Measurements from ENCODE around the gene ARHGAP40. TPM values are rescaled to one million over a fixed set of nuclear protein-coding genes. Genes with fewer than 3 reads are reported as not detected.

The ARHGAP40 gene
- total RNA-seq, result not detected
- polyA plus RNA-seq, result not detected
- total RNA-seq, result not detected

DNA sequence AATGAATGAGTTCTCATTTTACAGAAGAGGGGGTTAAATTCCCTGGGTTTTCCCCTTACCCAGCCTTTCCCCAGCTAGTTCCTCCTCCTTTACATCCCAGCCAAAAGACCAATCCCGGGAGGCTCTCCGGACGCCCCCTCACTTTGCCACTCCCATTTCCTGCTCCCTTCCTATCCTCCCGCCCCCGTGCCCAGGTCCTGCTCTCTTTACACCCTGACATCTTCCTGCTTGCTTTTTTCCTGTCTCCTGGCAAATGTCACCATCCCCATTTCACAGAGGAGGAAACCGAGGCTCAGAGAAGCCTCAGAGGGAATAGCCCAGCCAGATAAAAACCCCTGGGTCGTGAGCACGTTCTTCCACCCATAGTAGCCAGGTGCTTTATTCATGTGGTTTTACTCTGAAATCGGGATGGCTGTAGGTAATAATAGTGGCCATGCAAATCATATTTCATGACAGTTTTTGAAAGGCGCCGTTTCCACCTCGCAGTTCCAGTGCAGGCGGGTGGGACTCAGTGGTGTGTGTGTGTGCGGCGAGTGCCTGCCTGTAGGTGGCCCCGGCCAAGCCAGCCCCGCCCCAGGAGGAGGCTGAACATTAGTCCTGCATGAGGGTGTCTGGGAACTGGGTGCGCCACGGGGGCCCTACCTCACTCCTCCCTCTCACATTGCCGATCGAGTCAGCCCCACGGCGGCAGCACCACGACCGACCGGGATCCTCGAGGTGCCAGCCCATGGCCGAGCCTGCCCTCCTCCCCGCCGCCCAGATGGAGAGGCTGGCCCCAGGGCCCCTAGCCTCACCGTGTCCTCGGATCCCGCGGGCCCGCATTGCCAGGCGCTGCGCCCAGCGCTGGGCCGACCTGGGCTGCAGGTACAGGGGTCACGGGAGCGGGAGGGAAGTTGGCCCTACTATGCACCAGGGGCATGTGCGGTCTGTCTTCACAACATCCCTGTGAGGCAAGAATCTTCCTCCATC, at the start of gene ARHGAP40:
Gene ARHGAP40 (plus strand): TSS at position 594 of the 969 bp plus-strand sequence.
- Histone ChIP-seq H3K9me3 (ENCODE audit: control insufficient read depth in 2 of 3, low read length in 3 of 3) (no peaks in the 10 kb centered on the region), H3K4me3 (ENCODE audit: low read length) (no peak within 1 kb of the TSS), H3K27ac (ENCODE audit: low read depth, low read length) (no peak within 1 kb of the TSS), H3K36me3 (ENCODE audit: control insufficient read depth in 2 of 3, insufficient read depth in 3 of 3, low read length in 3 of 3) (no peaks in the 10 kb centered on the region), H3K27me3 (ENCODE audit: control insufficient read depth in 2 of 2, insufficient read depth in 2 of 2, low read length in 2 of 2) (no peaks in the 10 kb centered on the region), H3K4me1 (ENCODE audit: control insufficient read depth in 2 of 2, insufficient read depth in 2 of 2, low read length in 2 of 2) (no peaks in the 10 kb centered on the region)
- ChIA-PET CTCF (no interaction called here), POLR2A (no interaction called here)
- Mint-ChIP-seq H3K36me3 (no peaks in the 10 kb centered on the region), H3K27ac (no peak within 1 kb of the TSS), H3K27me3 (peaks cover 51 to 65% (median 63%) of the 10 kb centered on the region in 5 donors), H3K9me3 (no peaks in the 10 kb centered on the region), H3K4me1 (peaks cover 0 to 11% (median 6%) of the 10 kb centered on the region in 7 donors), H3K4me3 (peak within 1 kb of the TSS in 3 of 10 donors; percentile 9 to 63 (median 16))
- intact Hi-C loops (cut with micrococcal nuclease), result no loop called here
- ATAC-seq, result peak; percentile 47
- peak in 1 of 9 donors; percentile 25 for DNase-seq

GRCh38 chr20:38554986-38555385, 46.6 kb upstream of the ARHGAP40 start:
- Histone ChIP-seq H3K4me1 (ENCODE audit: control insufficient read depth in 2 of 2, insufficient read depth in 2 of 2, low read length in 2 of 2) (no peaks in the 10 kb centered on the region), H3K4me3 (ENCODE audit: low read length) (no peak overlapping the region), H3K27me3 (ENCODE audit: control insufficient read depth in 2 of 2, insufficient read depth in 2 of 2, low read length in 2 of 2) (no peaks in the 10 kb centered on the region), H3K36me3 (ENCODE audit: control insufficient read depth in 2 of 3, insufficient read depth in 3 of 3, low read length in 3 of 3) (peaks cover 11 to 84% (median 48%) of the 10 kb centered on the region in 3 experiments), H3K9me3 (ENCODE audit: control insufficient read depth in 2 of 3, low read length in 3 of 3) (no peaks in the 10 kb centered on the region), H3K27ac (ENCODE audit: low read depth, low read length) (no peak overlapping the region)
- H3K27ac Mint-ChIP-seq, result peak overlapping the region in 2 of 9 donors; percentile 8 to 22
- peaks cover 0 to 4% (median 0%) of the 10 kb centered on the region in 7 donors for H3K4me1 Mint-ChIP-seq
- H3K9me3 Mint-ChIP-seq, result no peaks in the 10 kb centered on the region
- peaks cover 20 to 45% (median 24%) of the 10 kb centered on the region in 5 donors for H3K36me3 Mint-ChIP-seq
- ChIA-PET POLR2A (interaction anchor here (0.9 kb wide), 1 partner anchor 121 kb away, joined by 3 read pairs; no protein-coding TSS in a partner anchor), CTCF (interaction anchor here (0.6 kb wide), 1 partner anchor 995 kb away, joined by 4 read pairs; no protein-coding TSS in a partner anchor)
- intact Hi-C loops (cut with micrococcal nuclease), result no loop called here
- H3K27me3 Mint-ChIP-seq, result no peaks in the 10 kb centered on the region
- DNase-seq (no peak), ATAC-seq (no peak)
- no peak overlapping the region for H3K4me3 Mint-ChIP-seq

DNA sequence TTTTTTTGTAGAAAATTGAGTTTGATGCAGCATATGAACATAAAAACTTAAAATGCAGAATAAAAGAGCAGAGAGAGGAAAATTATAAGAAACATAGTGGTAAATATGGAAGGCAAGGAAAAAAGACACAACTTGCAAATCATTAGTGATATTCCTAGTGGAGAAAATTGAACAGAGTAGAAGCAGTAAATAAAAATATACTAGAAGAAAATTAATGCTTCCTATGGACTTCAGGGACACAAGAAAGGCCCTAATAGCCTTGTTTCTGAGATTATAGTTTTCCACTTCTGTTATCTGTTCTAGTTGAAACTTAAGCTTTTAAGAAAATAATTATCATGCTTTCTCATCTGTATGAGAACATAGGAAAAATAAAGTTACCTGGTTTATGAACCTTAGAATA, 46.2 kb upstream of the ARHGAP40 start:
- no peaks in the 10 kb centered on the region for H3K27me3 Mint-ChIP-seq
- H3K27ac Mint-ChIP-seq, result peak overlapping the region in 2 of 9 donors; percentile 8 to 22
- Histone ChIP-seq H3K4me3 (ENCODE audit: low read length) (no peak overlapping the region), H3K36me3 (ENCODE audit: control insufficient read depth in 2 of 3, insufficient read depth in 3 of 3, low read length in 3 of 3) (peaks cover 11 to 86% (median 49%) of the 10 kb centered on the region in 3 experiments), H3K27me3 (ENCODE audit: control insufficient read depth in 2 of 2, insufficient read depth in 2 of 2, low read length in 2 of 2) (no peaks in the 10 kb centered on the region), H3K4me1 (ENCODE audit: control insufficient read depth in 2 of 2, insufficient read depth in 2 of 2, low read length in 2 of 2) (no peaks in the 10 kb centered on the region), H3K9me3 (ENCODE audit: control insufficient read depth in 2 of 3, low read length in 3 of 3) (no peaks in the 10 kb centered on the region), H3K27ac (ENCODE audit: low read depth, low read length) (no peak overlapping the region)
- H3K4me3 Mint-ChIP-seq, result no peak overlapping the region
- POLR2A ChIA-PET, result interaction anchor here (0.9 kb wide), 1 partner anchor 121 kb away, joined by 3 read pairs; no protein-coding TSS in a partner anchor
- peaks cover 0 to 4% (median 0%) of the 10 kb centered on the region in 7 donors for H3K4me1 Mint-ChIP-seq
- intact Hi-C loops (cut with micrococcal nuclease), result no loop called here
- H3K36me3 Mint-ChIP-seq, result peaks cover 17 to 42% (median 23%) of the 10 kb centered on the region in 5 donors
- ATAC-seq (no peak), DNase-seq (no peak)
- no peaks in the 10 kb centered on the region for H3K9me3 Mint-ChIP-seq
- CTCF ChIA-PET, result interaction anchor here (0.6 kb wide), 1 partner anchor 995 kb away, joined by 4 read pairs; no protein-coding TSS in a partner anchor

- Histone ChIP-seq H3K4me3 (ENCODE audit: low read length) (no peak overlapping the region), H3K9me3 (ENCODE audit: control insufficient read depth in 2 of 3, low read length in 3 of 3) (no peaks in the 10 kb centered on the region), H3K4me1 (ENCODE audit: control insufficient read depth in 2 of 2, insufficient read depth in 2 of 2, low read length in 2 of 2) (no peaks in the 10 kb centered on the region), H3K27ac (ENCODE audit: low read depth, low read length) (no peak overlapping the region), H3K27me3 (ENCODE audit: control insufficient read depth in 2 of 2, insufficient read depth in 2 of 2, low read length in 2 of 2) (no peaks in the 10 kb centered on the region), H3K36me3 (ENCODE audit: control insufficient read depth in 2 of 3, insufficient read depth in 3 of 3, low read length in 3 of 3) (peaks cover 11 to 70% (median 41%) of the 10 kb centered on the region in 3 experiments)
- ChIA-PET POLR2A (no interaction called here), CTCF (no interaction called here)
- Mint-ChIP-seq H3K4me1 (peaks cover 0 to 4% (median 0%) of the 10 kb centered on the region in 7 donors), H3K27ac (peak overlapping the region in 1 of 9 donors; percentile 33), H3K4me3 (no peak overlapping the region), H3K27me3 (no peaks in the 10 kb centered on the region), H3K9me3 (no peaks in the 10 kb centered on the region), H3K36me3 (peaks cover 18 to 38% (median 23%) of the 10 kb centered on the region in 5 donors)
- DNase-seq (no peak), ATAC-seq (no peak)
- intact Hi-C loops (cut with micrococcal nuclease), result no loop called here
Measured at GRCh38 chr20:38557174-38557573, 44.4 kb upstream of the ARHGAP40 start.

DNA sequence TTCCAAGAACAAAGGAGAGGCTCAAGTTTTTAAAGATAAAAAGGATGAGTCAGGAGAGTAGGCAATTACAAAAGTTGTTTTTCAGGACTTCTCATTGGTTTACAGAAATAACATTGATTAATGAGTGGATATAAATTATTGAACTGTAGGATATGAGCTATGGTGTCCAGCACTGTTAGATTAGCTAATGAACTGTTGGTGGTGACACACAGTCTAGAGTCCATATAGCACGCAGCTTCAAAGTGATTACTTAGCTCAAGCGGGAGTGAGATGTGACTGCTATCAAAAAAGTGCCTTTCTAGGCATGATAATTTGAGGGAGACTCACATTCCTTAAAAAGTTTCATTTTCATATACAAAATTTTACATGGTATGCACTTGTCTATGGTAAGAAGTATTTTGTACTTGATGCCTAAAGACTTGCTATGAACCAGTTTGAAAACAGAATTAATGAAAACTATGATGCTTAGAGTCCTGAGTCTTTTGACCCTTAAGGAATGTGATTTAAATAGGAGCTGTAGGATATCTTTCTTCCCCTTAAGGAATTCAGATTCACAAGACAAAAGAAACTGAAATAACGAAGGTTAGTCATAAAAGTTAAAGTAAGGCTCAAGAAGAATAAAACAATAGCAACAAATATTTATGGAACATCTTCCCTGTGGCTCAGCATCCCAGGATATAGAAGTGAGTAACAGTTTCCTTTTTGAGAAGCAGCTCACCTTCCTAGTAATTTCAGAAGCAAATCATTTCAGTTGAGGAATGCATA, 42.8 kb upstream of the ARHGAP40 start:
- DNase-seq (no peak), ATAC-seq (no peak)
- intact Hi-C loops (cut with micrococcal nuclease), result no loop called here
- peak overlapping the region in 1 of 9 donors; percentile 18 for H3K27ac Mint-ChIP-seq
- no peak overlapping the region for H3K4me3 ChIP-seq (ENCODE audit: low read length)
- H3K27ac ChIP-seq (ENCODE audit: low read depth, low read length), result no peak overlapping the region
- no peaks in the 10 kb centered on the region for H3K27me3 Mint-ChIP-seq
- H3K9me3 Mint-ChIP-seq, result no peaks in the 10 kb centered on the region
- no peaks in the 10 kb centered on the region for H3K27me3 ChIP-seq (ENCODE audit: control insufficient read depth in 2 of 2, insufficient read depth in 2 of 2, low read length in 2 of 2)
- CTCF ChIA-PET, result no interaction called here
- peaks cover 0 to 70% (median 37%) of the 10 kb centered on the region in 3 experiments for H3K36me3 ChIP-seq (ENCODE audit: control insufficient read depth in 2 of 3, insufficient read depth in 3 of 3, low read length in 3 of 3)
- H3K4me1 Mint-ChIP-seq, result peaks cover 0 to 4% (median 0%) of the 10 kb centered on the region in 7 donors
- peaks cover 19 to 40% (median 23%) of the 10 kb centered on the region in 5 donors for H3K36me3 Mint-ChIP-seq
- no peaks in the 10 kb centered on the region for H3K4me1 ChIP-seq (ENCODE audit: control insufficient read depth in 2 of 2, insufficient read depth in 2 of 2, low read length in 2 of 2)
- H3K9me3 ChIP-seq (ENCODE audit: control insufficient read depth in 2 of 3, low read length in 3 of 3), result no peaks in the 10 kb centered on the region
- no peak overlapping the region for H3K4me3 Mint-ChIP-seq
- POLR2A ChIA-PET, result no interaction called here

DNA sequence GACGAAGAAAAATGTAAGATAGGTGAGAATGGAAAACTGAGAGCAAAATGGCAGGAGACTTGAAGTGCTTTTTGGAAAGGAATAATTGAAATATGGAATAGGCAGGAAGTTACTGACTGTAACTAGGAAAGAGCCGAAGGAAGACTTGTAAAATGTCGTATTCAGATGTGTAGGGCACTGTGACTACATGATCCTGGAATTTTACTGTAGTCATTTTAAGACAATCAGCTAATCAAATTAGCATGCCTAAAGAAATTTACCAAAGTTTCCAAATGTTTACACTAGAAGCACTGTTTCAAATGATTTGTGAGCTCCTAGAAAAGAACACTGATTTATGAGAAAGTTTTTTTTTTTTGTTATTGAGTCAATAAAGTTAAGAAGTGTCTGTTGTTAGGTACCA, 41.8 kb upstream of the ARHGAP40 start:
- peaks cover 0 to 4% (median 0%) of the 10 kb centered on the region in 7 donors for H3K4me1 Mint-ChIP-seq
- CTCF ChIA-PET, result no interaction called here
- Histone ChIP-seq H3K27me3 (ENCODE audit: control insufficient read depth in 2 of 2, insufficient read depth in 2 of 2, low read length in 2 of 2) (no peaks in the 10 kb centered on the region), H3K9me3 (ENCODE audit: control insufficient read depth in 2 of 3, low read length in 3 of 3) (no peaks in the 10 kb centered on the region), H3K4me3 (ENCODE audit: low read length) (no peak overlapping the region), H3K27ac (ENCODE audit: low read depth, low read length) (no peak overlapping the region), H3K36me3 (ENCODE audit: control insufficient read depth in 2 of 3, insufficient read depth in 3 of 3, low read length in 3 of 3) (peaks cover 0 to 70% (median 27%) of the 10 kb centered on the region in 3 experiments), H3K4me1 (ENCODE audit: control insufficient read depth in 2 of 2, insufficient read depth in 2 of 2, low read length in 2 of 2) (no peaks in the 10 kb centered on the region)
- no peaks in the 10 kb centered on the region for H3K9me3 Mint-ChIP-seq
- peaks cover 14 to 42% (median 23%) of the 10 kb centered on the region in 5 donors for H3K36me3 Mint-ChIP-seq
- intact Hi-C loops (cut with micrococcal nuclease), result no loop called here
- DNase-seq, result no peak
- no peak overlapping the region for H3K4me3 Mint-ChIP-seq
- POLR2A ChIA-PET, result no interaction called here
- H3K27me3 Mint-ChIP-seq, result no peaks in the 10 kb centered on the region
- no peak for ATAC-seq
- peak overlapping the region in 1 of 9 donors; percentile 28 for H3K27ac Mint-ChIP-seq

Data from naive thymus-derived CD4-positive, alpha-beta T cell (primary cell).